ENCODE results near the gene PTPRN2. TPM values are rescaled to one million over a fixed set of nuclear protein-coding genes. Genes with fewer than 3 reads are reported as not detected.

The PTPRN2 gene
- total RNA-seq, 2 experiments from 2014 or later, result 0.70 TPM; not detected in 1

DNA sequence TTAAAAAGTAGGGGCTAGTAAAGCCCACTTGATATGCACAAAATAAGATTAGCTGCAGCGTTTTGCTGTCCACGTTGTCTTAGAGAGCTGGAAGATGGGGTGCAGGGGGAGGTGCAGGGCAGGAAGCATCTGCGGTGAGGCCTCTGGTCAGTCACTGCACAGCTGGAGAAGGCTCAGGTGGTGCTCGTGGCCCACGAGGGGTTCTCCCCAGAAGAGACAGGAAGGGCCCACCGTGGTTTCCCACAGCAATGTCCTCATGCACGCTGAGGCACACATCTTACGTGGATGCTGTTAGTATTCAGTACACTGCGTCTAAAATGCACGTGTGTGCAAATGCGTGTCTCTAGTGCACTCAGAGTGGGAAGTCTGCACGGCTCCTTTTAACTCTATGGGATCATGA lies 582.1 kb downstream of the PTPRN2 start:
- BruUV-seq (replicated peaks), result no TSS peak

DNA sequence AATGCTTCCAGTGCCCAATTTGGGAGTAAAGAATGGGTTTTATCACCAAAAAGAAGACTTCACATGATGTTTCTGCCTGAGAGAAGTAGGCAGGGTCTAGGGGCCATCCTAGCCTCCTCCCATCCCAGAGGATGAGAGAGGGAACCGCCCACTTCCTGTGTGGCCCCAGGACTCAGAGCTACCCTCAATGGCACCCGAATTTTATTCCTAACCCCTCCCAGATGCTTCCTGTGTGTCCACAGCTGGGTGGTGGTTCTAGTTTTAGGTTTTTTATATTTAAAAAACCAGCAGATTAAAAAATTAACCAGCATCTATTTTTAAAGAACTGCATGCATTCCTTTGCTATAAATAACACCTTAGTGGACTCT lies 583.5 kb downstream of the PTPRN2 start:
- Histone ChIP-seq H3K79me2 (ENCODE audit: insufficient read depth, low read depth, low read length) (no peaks in the 10 kb centered on the region), H3K4me2 (ENCODE audit: low read length) (no peak overlapping the region), H3K9me2 (ENCODE audit: insufficient read depth, low read length) (no peaks in the 10 kb centered on the region), H3K4me3 (ENCODE audit: low read depth, low read length, poor library complexity, severe bottlenecking) (no peak overlapping the region), H4K20me1 (ENCODE audit: insufficient read depth, low read length) (no peaks in the 10 kb centered on the region), H2AFZ (ENCODE audit: low read length) (no peak overlapping the region), H3K27ac (ENCODE audit: low read depth, low read length, poor library complexity, severe bottlenecking) (no peak overlapping the region), H3K36me3 (ENCODE audit: insufficient read depth, low read length) (no peaks in the 10 kb centered on the region), H3K9me3 (ENCODE audit: low read length) (no peaks in the 10 kb centered on the region), H3K4me1 (ENCODE audit: insufficient read depth, low read length, poor library complexity, severe bottlenecking) (no peaks in the 10 kb centered on the region)
- ChIA-PET CTCF (ENCODE audit: unreplicated experiment) (no interaction called here), POLR2A (no interaction called here)
- no peak for DNase-seq (ENCODE audit: low spot score)
- intact Hi-C loops (cut with micrococcal nuclease; ENCODE audit: unreplicated experiment), result no loop called here
- no TSS peak for BruUV-seq (replicated peaks)
- TF ChIP-seq EZH2phosphoT487 (IDR thresholded peaks at IDR 0.05; ENCODE audit: borderline replicate concordance, low read depth, low read length), result no peak
- TF ChIP-seq, protein P1, sequence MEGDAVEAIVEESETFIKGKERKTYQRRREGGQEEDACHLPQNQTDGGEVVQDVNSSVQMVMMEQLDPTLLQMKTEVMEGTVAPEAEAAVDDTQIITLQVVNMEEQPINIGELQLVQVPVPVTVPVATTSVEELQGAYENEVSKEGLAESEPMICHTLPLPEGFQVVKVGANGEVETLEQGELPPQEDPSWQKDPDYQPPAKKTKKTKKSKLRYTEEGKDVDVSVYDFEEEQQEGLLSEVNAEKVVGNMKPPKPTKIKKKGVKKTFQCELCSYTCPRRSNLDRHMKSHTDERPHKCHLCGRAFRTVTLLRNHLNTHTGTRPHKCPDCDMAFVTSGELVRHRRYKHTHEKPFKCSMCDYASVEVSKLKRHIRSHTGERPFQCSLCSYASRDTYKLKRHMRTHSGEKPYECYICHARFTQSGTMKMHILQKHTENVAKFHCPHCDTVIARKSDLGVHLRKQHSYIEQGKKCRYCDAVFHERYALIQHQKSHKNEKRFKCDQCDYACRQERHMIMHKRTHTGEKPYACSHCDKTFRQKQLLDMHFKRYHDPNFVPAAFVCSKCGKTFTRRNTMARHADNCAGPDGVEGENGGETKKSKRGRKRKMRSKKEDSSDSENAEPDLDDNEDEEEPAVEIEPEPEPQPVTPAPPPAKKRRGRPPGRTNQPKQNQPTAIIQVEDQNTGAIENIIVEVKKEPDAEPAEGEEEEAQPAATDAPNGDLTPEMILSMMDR (conservative IDR thresholded peaks at IDR 0.05; ENCODE audit: low read length), result no peak

More for the DNA sequence above, 582.1 kb downstream of the PTPRN2 start:
- no peak overlapping the region for H2AFZ ChIP-seq (ENCODE audit: low read length)
- H4K20me1 ChIP-seq (ENCODE audit: insufficient read depth, low read length), result no peaks in the 10 kb centered on the region
- H3K4me1 ChIP-seq (ENCODE audit: insufficient read depth, low read length, poor library complexity, severe bottlenecking), result no peaks in the 10 kb centered on the region
- no peaks in the 10 kb centered on the region for H3K9me2 ChIP-seq (ENCODE audit: insufficient read depth, low read length)
- H3K79me2 ChIP-seq (ENCODE audit: insufficient read depth, low read depth, low read length), result no peaks in the 10 kb centered on the region
- POLR2A ChIA-PET, result no interaction called here
- no peaks in the 10 kb centered on the region for H3K36me3 ChIP-seq (ENCODE audit: insufficient read depth, low read length)
- CTCF ChIA-PET (ENCODE audit: unreplicated experiment), result interaction anchor here (0.6 kb wide), 1 partner anchor 332 kb away, joined by 3 read pairs; no protein-coding TSS in a partner anchor
- no peak for DNase-seq (ENCODE audit: low spot score)
- no peak overlapping the region for H3K27ac ChIP-seq (ENCODE audit: low read depth, low read length, poor library complexity, severe bottlenecking)
- no peak overlapping the region for H3K4me3 ChIP-seq (ENCODE audit: low read depth, low read length, poor library complexity, severe bottlenecking)
- TF ChIP-seq, protein P1 (conservative IDR thresholded peaks at IDR 0.05; ENCODE audit: low read length), result no peak
- intact Hi-C loops (cut with micrococcal nuclease; ENCODE audit: unreplicated experiment), result no loop called here
- H3K9me3 ChIP-seq (ENCODE audit: low read length), result no peaks in the 10 kb centered on the region
- no peak overlapping the region for H3K4me2 ChIP-seq (ENCODE audit: low read length)

DNA sequence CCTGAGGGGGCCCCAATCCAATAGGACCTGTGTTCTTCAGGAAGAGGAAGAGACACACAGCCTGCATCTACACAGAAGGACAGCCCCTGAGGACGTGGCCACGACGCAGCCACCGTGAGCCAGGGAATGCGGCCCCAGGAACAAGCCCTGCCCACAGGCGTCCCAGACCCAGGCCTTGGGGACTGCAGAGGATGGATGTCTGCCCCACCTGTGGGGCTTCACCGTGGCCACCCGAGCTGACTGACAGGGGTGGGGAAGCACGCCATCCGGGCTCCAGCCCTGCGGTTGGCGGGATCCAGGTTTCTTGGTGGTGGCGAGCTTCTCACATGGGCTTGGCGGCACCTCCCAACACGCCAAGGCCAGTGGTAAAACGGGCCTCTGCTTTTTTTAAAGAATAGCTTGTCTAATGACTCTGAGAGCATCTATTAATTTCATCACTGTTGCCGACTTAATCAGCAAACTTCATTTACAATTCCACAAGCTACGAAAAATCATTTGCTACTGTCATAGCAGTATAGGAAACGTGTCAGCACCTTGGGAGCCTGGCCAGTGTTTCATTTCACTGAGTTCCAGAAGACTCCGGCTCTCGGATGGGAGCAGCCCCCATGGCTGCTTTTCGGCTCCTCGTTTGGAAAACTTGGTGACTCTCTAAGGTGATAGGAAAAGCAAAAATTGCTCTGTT lies 584.0 kb downstream of the PTPRN2 start:
- H3K9me3 ChIP-seq (ENCODE audit: low read length), result no peaks in the 10 kb centered on the region
- no peaks in the 10 kb centered on the region for H3K9me2 ChIP-seq (ENCODE audit: insufficient read depth, low read length)
- TF ChIP-seq, protein P1 (conservative IDR thresholded peaks at IDR 0.05; ENCODE audit: low read length), result no peak
- TF ChIP-seq EZH2phosphoT487 (IDR thresholded peaks at IDR 0.05; ENCODE audit: borderline replicate concordance, low read depth, low read length), result no peak
- no peaks in the 10 kb centered on the region for H4K20me1 ChIP-seq (ENCODE audit: insufficient read depth, low read length)
- H3K27ac ChIP-seq (ENCODE audit: low read depth, low read length, poor library complexity, severe bottlenecking), result no peak overlapping the region
- H3K4me2 ChIP-seq (ENCODE audit: low read length), result no peak overlapping the region
- ChIA-PET POLR2A (no interaction called here), CTCF (ENCODE audit: unreplicated experiment) (no interaction called here)
- DNase-seq (ENCODE audit: low spot score), result no peak
- no peaks in the 10 kb centered on the region for H3K79me2 ChIP-seq (ENCODE audit: insufficient read depth, low read depth, low read length)
- H2AFZ ChIP-seq (ENCODE audit: low read length), result no peak overlapping the region
- H3K4me3 ChIP-seq (ENCODE audit: low read depth, low read length, poor library complexity, severe bottlenecking), result no peak overlapping the region
- H3K4me1 ChIP-seq (ENCODE audit: insufficient read depth, low read length, poor library complexity, severe bottlenecking), result no peaks in the 10 kb centered on the region
- no TSS peak for BruUV-seq (replicated peaks)
- intact Hi-C loops (cut with micrococcal nuclease; ENCODE audit: unreplicated experiment), result no loop called here
- no peaks in the 10 kb centered on the region for H3K36me3 ChIP-seq (ENCODE audit: insufficient read depth, low read length)

Data from OCI-LY7 (cell line).